ENCODE data around the gene NMNAT2.
"Not testable (repeated sequence)": the region's sequence is repeated elsewhere in the genome, so short reads cannot be mapped to it uniquely, and the experiment has no call there.

Gene NMNAT2

DNA sequence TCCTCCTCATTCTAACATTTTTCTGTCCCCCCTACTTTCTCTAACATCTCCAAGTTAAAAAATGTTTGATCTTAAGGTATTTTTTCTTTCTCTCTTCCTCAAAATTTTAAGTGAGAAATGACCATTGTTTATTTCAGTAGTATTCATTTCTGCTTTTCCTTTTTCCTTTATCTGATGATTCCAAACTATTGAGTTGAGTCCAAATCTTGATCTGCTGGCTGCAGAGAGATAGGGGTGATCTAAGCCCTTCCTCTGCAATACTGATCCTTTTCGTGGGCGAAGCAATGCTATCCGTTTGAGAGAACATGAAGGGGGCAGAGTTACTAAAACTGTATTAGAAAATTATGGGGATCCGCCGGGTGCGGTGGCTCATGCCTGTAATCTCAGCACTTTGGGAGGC, 516 bp upstream of the NMNAT2 start:
- no peak for DNase-seq (ENCODE audit: low read depth)

DNA sequence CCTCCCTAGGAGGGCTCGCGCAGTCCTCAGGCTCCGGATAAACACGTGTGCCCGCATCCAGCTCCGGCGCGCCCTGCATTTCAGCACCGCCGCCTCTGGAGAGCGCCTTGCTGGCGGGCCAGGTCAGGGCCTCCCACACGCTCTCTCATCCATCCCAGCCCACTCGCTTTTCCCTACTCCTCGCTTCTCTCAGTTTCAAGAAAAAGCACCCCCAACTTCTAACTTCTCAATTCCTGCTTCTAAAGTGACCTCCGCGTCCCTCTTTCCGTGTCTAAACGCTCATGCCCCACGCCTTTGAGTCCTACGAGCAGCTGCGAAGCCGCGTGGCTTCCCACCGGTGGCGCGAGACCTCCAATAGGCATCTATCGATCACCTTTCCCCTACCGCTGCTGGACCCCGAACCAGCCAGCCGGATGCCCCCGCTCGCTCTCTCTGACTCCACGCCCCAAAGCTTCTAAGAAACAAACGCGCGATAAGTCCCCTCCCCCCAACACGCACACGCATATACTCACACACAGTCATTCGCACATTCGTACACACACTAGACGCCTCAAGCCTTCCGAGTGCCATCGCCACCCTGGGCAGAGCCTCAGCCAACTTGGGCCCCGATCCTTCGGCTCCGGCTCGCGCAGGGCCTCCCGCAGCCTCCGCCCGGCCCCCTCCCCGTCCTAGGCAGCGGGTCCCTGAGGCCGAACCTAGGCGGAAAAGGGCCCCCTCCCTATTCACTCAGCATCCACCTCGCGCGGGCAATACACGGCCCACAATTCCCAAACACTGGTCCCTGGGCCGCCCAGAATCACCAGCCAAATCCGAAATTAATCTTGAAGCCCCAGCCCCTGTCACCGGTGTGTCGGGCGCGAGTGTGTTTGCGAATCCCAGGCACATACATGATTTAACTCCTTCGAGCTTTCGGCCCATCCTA, 1.1 kb downstream of the NMNAT2 start:
- no peak for DNase-seq (ENCODE audit: low read depth)

DNA sequence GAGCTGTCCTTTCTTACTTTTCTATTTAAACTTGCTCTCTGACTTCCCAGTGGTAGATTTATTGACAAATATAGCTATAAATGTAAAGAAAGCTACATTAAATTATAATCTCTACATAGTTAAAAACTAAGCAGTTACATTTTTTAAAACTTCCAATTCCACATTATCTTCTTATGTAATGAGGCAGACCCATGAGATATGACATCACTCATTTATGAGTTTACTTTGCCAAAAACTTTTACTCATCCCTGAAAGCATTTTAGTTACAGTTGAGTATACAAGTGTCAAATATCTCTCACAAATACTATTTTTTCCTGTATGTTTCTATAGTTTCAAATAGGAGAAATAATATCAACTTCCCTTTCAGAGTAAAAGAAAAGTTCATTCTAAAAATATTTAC, 3.8 kb downstream of the NMNAT2 start:
- DNase-seq (ENCODE audit: low read depth): no peak

DNA sequence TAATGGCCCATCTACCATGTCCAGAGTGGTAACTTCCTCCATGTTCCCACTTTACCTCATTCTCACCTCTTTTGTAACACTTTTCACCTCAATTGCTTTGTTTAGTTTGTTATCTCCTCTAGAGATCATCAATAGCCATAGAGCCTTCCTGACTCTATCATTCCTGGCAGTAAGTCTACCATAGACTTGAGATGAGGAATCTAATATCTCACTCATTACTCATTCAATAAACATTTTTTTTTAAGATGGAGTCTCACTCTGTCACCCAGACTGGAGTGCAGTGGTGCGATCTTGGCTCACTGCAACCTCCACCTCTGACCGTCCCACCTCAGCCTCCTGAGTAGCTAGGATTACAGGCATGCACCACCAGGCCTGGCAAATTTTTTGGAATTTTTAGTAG, 7.1 kb downstream of the NMNAT2 start:
- no peak for DNase-seq (ENCODE audit: low read depth)

DNA sequence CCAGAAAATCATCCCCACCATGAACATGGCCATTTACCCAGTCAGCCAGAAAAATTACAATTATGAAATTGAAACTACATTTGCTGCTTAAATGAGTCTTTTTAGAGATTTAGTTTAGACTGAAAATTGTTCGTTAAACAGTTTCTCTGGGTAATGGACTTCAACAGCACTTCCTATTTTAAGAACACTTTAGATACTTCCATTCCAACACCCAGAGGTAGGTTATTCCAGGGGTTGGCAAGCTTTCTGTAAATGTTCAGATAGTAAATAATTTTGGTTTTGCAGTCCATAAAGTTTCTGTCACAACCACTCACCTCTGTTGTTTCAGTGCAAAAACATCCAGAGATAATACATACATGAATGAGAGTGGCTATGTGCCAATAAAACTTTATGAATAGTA, 10.2 kb downstream of the NMNAT2 start:
- no peak for DNase-seq (ENCODE audit: low read depth)

DNA sequence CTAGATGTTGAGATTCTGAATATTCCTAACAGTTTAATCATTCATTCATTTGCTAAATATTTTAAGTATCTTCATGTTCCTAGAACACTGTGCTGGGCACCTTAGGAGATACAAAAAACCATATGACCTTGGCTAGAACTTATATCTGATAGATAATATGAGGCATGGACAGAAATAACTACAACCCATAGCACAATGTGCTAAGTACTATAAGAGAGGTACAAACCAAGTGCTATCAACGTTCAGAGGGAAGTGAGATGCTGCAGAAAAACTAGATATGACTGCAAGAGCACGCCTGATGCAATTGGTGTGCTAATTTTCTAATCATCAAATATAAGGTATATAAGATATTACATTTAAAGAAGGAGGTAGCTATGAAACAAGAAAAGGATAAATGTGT, 10.7 kb downstream of the NMNAT2 start:
- no peak for DNase-seq (ENCODE audit: low read depth)

DNA sequence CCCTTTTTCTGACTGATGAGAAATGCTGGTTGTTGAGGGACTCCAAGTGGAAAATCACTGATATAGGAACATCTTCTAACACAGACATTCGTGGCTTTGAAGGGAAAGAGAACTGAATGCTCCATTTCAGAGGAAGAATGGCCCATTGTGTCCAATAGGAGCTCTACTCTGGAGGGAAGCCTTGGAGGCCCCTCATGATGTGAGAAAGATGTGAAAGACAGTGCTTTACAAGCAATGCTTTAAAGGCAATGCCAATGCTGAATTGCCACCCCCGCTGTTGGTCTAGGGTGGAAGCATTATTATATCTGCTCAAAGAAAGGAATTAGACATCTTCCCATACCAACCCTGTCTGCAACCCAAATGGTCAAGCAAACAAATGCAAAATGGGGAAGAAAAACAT, 13.7 kb downstream of the NMNAT2 start:
- DNase-seq (ENCODE audit: low read depth): no peak

DNA sequence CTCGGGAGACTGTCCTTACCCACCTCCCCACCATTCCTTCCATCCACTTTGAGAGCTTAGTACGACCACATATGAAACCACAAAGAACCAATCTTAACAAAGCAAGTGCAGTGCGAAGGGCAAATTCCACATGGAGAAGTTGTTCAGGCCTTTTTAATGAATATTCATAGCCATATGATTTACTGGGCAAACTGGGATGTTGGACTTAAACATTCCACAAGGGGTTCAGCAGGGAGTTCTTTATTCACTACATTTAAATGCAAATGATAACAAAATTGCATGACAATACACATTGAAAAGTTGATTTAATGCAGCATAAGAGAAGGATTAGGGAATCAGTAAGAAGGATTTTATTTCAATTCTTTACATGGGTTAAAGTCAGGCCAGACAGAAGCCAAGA, 14.7 kb downstream of the NMNAT2 start:
- no peak for DNase-seq (ENCODE audit: low read depth)

DNA sequence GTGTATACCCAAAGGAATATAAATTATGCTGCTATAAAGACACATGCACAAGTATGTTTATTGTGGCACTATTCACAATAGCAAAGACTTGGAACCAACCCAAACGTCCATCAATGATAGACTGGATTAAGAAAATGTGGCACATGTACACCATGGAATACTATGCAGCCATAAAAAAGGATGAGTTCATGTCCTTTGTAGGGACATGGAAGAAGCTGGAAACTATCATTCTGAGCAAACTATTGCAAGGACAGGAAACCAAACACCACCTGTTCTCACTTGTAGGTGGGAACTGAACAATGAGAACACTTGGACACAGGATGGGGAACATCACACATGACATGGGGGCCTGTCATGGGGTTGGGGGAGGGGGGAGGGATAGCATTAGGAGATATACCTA, 16.6 kb downstream of the NMNAT2 start:
- DNase-seq (ENCODE audit: low read depth): not testable (repeated sequence)

DNA sequence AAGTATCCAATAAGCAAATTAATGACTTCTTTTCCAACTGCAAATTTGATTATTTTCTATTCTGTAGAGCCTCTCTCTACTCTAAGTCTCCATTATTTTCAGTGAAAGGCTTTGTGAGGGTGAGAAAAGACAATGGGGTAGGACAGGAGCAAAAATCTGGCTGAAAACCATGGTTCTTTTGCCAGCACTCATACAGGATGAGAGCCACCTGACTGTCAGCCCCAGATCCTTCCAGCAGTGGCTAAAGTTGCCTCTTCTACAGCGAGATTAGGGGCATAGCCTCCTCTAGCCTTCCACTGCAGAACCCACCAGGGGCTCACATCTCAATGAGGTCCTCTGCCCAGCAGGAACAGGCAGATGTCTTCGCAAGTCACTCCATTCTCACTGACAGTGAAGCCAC, 23.7 kb downstream of the NMNAT2 start:
- DNase-seq (ENCODE audit: low read depth): no peak

DNA sequence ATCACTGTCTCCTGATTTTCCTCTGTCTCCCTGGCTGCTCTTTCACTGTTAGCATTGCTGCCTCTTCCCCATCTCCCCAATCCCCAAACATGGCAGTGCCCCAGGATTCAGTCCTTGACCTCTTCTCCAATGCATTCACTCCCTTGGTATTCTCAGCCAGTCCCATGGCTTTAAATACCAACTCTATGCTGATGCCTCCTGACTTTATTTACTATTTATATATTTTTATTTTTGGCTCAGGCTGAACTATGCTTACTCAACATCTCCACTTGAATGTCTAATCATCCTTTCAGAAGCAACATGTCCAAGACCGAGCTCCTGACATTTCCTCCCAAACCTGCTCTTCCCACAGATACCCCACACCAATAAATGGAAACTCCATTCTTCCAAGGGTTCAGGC, 26.3 kb downstream of the NMNAT2 start:
- no peak for DNase-seq (ENCODE audit: low read depth)

DNA sequence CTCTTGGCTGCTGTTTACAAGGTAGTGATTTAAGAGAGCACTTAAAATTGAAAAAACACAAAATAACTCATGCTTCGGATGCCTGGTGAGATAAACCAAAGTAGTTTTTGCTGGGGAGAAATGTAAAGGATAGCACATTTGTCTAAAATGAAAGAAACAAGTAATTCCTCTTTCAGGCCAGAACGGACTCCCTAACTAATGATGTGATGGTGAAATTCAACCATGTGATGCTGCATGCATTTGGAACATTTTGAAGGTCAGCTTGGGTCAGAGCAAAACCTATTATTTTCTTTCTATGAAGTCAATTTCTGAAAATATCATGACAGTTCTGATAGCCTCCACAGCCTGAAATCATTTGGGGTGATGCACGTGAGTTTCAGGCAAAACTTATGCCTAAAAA, 27.6 kb downstream of the NMNAT2 start:
- no peak for DNase-seq (ENCODE audit: low read depth)

DNA sequence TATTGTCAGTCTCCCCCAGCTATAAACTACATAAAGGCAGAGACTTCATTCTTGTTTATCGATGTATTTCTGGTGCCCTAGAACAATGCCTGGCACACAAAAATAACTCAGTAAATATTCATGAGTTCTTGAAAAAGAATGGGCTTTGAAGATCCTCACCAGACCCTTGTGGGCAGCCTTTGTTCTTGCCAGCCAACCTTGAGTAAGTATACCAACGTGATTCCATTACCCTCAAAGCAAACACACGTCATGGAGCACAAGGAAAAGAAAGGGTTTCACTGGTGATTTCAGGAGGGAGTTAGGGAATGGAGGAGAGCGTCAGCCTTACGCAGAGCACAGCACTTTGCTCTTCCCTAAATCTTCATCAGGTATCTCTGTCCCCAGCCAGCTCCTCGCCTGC, 29.4 kb downstream of the NMNAT2 start:
- no peak for DNase-seq (ENCODE audit: low read depth)

DNA sequence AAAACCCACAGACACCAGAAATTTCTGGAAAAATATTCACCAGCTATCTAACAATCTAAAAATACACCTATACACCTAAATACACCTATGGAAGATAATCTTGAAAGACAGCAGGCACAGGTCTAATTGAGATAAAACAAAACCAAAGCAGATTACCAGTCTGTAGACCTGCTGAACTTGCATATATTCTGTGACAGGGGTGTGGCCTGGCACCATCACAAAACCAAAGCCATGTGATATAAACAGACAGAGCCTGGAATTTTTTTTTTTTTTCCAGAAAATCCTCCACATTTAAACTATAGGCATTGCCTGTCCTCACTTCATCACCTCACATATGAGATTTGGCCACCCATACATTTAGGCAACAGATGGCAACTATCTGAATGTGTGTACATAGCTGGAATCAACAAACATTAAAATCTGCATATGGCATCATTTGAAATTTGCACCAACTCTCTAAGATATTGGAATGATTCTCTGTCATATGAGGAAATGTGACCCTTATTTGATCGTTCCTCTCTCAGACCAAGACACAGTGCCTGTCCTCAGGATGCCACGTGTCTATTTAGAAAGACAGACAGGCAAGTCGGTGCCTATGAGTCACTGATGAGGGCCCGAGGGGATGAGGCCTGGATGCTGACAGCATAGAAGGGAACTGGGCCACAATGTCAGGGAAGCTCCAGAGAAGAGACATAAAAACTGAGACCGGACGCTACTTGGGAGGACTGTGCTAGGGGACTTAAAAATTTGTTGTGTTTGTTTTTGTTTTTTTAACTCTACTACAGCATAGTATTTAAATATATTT, 32.6 kb downstream of the NMNAT2 start:
- no peak for DNase-seq (ENCODE audit: low read depth)

DNA sequence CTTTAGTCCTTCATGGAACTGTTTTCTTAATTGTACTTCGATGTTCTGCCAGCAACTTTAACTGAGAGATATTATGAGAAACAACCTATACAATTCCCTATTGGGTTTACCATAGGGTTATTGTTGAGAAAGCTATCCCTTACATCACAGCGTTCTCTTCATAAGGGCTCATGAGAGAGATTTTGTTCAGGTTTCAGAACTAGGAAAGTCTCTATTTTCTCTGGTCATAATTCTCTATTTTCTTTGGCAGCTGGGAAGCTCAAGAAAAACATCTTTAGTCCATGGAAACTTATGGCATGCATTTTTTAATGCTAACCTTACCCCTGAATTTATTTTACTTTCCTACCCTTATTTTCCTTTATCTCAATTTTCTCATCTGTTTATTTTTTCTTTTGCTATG, 38.2 kb downstream of the NMNAT2 start:
- no peak for DNase-seq (ENCODE audit: low read depth)

DNA sequence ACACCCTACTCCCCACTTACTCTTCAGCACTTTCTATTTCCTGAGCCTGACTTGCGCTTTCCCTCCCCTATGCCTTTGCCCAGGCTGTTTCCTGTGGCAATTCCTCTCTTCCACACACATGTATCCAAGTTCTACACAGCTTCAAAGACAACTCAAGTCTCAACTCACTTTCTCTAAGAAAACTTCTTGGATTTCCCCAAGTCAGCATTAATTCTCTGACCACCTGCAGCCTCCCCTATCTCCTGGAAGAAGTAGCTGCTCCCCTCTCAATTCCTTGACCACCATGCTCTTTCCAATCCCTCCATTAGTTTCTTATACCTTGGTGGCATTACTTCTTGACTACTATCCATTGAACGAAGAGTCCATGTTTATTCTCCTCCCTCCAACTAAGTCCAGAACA, 42.8 kb downstream of the NMNAT2 start:
- DNase-seq (ENCODE audit: low read depth): no peak

DNA sequence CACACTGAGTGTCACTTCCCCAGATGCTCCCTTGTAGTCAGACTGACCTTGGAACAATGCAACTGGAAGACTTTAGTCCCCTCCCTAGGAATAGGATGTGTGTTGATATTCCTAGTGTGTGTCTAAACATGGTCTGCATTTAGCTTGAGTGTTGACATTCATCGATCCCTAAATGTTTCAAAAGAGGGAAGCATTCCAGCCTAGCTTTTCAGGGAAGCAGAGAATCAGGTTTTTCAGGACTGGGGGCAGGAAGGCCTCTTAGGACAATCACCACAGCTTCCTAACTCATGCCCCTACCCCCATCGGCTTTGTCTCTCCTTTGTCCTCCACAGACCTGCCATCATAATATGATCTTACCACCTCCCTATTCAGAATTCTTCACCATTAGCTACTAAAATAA, 43.4 kb downstream of the NMNAT2 start:
- no peak for DNase-seq (ENCODE audit: low read depth)

DNA sequence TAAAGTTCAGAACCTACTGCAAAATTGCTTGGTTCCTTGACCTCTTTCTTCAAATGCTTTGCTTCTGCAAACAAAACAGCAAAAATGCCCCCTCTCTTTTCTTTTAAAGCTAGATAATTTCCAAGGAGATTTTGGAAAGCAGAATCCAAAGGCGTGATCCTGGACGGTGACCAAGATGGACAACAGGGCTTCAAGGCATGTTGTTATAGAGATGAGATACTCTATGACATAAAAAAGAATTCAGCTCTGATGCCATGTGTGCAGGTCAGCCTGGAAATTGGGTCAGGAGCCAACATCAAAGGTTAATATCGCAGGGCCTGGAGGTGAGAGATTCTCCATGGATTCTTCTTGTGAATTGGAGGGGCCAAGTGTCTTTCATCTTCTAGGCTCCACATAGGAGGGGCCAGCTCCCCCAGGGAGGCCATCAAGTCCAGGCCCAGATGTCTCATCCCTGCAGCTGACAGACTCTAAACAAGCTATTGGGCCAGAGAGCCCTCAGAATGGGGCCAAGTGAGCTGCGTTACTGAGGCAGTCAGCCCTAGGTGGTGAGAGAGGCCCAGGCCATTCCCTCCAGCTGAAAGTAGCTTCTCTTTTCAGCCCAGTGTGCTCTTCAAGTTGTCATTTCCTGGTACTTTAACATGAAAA, 45.5 kb downstream of the NMNAT2 start:
- DNase-seq (ENCODE audit: low read depth): no peak

DNA sequence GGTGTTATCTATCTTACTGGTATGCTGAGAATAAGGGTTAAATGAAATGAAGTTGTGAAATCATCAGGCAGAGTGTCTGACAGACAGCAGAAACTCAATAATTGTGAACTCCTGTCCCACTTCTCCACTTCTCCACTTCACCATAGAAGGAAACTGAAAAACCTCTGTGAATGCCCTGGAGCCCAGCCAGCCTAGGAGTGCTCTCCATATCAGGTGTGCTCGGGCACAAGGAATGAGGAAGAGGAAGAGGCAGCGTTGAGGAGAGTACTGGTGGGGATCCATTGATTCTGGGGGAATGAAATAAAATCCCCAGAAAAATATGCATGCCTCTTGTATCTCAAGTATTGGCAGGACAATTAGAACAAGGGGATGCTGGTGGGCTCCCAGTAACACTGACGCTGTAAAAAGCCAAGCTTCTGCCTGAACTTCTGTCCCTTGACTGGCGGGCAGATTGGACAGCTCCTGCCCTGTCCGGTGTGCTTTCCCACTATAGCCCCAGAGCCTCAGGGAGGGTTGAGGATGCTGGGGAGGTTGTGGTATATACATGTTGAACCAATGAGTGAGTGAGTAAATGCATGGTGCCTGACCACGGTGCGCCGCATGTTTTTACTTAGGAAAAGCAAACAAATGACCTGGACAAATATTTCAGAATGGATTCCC, 47.7 kb downstream of the NMNAT2 start:
- no peak for DNase-seq (ENCODE audit: low read depth)

DNA sequence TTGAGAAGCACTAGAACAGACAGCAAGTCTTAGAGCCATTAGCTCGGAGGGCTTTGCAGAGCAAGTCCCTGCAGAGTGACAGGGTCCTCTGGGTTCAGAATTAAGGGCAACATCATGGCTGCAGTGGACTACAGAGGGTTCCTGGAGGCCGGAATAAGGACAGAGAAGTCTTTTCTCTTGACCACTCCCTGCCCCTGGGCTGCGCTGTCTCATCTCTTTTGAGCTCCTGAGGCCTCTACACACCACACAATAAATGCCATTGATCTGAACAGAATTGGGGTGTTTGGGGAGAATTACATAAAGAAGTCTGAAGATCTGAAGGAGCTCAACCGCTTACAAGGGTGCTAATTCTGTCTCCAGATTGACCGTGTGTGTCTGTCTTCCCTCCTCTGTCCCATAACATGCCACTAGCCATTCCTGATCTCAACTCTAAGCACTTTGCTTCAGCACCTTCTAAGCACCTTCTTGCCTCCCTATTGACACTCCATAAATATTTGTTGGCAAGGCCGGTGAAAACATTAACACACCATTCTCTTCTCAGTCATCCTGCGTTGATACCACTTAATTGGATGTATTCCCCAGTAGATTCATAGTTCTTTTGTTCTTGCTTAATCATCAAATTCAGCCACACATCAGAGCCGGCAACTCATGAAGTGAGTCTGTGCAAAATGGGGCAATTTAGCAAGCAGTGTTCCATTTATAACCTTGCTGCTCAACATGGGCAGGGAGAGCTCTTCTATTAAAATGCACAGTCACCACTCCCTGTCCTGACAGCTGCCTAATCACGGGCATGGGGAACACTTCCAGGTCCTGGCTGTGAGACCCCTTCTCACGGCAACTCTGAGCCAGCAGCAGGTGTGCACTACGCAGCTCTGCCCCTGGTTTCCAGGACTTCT, 49.7 kb downstream of the NMNAT2 start:
- no peak for DNase-seq (ENCODE audit: low read depth)

DNA sequence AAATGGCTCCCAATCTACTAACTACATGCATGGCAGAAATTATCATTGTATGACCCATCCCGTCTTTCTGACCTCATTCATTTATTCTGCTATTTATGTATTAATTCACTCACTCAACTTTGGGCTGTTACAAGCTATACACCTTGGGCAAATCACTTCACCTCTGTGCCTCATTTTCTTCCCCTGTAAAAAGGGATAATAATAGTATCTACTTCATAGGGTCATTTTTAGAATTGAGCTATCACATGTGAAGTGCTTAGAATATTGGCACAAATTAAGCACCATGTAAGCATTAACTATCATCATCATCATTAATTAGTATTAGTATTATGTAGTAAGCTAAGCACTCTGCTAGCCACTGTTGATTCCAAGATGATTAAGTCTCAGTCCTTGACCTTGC, 52.1 kb downstream of the NMNAT2 start:
- no peak for DNase-seq (ENCODE audit: low read depth)

Data from T-helper 22 cell (primary cell).